GM12874 (cell line): ENCODE results near the gene PIP4K2A.

Experiments used
- TF ChIP-seq, protein P1 (sequence below): IDR thresholded peaks from 2 replicates; pipeline ENCODE4 v1.5.1; 2011; ENCODE audit warnings: low read depth, mild to moderate bottlenecking, control low read depth, low read length, moderate library complexity; ENCODE audit not compliant: insufficient read depth

Gene PIP4K2A

DNA sequence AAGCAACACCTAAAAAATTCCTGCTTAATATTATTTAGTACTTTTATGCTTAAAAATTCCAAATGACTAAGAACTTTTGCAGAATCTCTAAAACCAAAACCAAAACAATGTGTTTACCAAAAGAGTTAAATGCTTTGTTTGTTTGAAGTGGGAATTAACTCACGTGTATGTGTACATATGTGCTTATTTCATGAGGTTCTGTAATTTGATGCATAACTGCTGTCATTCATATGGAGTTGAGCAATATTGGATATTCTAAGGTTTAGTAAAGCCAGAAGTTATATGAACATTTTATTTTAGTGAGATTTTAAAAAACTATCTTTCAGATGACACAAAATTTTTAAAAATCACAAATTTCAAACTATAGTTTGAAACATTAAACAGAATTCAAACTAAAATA, 157.1 kb downstream of the PIP4K2A start:
- TF ChIP-seq, protein P1, sequence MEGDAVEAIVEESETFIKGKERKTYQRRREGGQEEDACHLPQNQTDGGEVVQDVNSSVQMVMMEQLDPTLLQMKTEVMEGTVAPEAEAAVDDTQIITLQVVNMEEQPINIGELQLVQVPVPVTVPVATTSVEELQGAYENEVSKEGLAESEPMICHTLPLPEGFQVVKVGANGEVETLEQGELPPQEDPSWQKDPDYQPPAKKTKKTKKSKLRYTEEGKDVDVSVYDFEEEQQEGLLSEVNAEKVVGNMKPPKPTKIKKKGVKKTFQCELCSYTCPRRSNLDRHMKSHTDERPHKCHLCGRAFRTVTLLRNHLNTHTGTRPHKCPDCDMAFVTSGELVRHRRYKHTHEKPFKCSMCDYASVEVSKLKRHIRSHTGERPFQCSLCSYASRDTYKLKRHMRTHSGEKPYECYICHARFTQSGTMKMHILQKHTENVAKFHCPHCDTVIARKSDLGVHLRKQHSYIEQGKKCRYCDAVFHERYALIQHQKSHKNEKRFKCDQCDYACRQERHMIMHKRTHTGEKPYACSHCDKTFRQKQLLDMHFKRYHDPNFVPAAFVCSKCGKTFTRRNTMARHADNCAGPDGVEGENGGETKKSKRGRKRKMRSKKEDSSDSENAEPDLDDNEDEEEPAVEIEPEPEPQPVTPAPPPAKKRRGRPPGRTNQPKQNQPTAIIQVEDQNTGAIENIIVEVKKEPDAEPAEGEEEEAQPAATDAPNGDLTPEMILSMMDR: no peak

DNA sequence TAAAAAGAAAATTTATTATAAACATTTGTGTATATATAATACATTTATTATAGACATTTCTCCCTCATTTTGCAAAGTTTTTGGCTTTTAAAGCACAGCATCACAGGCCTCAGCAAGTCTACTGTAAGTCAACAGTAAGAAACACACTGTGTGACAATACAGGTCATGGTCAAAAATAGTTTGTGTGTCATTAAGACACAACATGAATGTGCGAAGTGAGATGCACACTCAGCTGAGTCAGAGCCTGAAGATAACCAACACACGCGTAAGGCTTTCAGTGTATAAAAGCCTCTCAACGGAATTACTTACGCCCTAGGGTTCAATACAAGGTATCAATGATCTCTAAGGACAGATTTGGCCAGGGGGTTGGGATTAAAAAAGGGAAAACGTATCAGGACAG, 157.6 kb downstream of the PIP4K2A start:
- TF ChIP-seq, protein P1: no peak

DNA sequence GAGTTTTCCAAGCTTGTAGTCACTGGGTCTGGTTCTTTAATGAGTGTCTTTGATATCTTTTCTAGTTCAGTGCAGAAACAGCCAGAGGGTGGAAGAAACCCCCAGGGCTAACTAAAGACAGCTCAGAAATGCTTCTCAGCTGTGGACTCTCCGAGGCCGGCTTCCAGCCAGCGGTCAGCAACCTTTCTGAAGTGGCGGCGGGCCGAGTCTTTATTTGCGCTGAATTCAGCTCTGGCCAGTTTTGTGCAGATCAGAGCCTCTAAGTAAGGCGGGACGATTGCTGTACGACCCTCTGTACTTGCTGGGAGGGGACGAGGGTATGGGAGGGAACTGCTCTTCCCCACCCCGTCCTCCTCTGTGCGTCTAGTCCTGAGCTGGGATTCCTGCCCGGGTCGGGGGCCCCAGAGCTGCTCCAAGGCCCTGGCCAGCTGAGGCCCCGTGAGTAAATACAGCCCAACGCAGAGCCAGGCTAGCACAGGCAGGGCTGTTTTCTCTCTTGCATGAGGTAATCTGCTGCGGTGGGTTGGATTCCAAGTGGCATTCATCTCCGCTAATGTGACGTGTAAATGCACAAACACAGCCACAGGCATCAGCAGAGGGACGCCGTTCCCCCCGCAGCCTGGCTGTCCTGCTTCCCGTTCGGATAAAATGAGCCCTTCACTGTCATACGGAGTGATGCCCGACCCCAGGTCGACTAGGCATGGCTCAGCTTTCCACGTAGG, 159.8 kb downstream of the PIP4K2A start:
- TF ChIP-seq, protein P1: no peak

- TF ChIP-seq, protein P1: no peak
Measured at GRCh38 chr10:22553452-22553995, 160.9 kb downstream of the PIP4K2A start.

GRCh38 chr10:22552888-22553378, 161.4 kb downstream of the PIP4K2A start:
- TF ChIP-seq, protein P1: no peak

DNA sequence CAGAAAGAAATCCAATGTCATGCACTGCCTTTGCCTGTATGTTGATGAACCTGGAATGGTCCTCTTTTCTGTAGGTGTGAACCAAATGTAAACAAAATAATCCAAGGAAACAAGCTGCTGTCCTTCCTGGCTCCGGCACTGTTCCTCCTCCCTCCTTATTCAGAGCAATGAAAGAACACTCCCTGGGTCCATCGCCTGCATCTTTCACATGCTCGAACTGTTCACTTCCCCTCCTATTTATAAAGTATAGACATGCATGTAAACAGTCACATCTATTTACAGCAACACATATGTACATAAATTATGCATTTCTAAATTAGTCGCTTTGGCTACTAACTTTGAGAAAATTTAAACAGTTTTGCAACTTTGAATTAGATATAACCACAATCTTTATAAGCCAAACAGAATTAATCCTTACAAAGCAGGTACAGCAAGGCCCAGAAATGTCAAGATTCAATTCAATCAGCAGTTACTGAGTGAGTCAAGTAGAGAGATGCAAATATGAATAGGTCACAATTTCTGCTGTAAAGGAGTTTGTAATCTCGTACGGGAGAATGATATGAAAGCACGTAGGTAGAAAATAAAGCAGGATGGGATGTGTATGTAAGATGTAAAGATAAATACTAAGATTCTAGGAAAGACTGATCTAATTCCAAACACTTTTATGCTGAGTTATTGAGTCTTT, 162.6 kb downstream of the PIP4K2A start:
- TF ChIP-seq, protein P1: no peak

DNA sequence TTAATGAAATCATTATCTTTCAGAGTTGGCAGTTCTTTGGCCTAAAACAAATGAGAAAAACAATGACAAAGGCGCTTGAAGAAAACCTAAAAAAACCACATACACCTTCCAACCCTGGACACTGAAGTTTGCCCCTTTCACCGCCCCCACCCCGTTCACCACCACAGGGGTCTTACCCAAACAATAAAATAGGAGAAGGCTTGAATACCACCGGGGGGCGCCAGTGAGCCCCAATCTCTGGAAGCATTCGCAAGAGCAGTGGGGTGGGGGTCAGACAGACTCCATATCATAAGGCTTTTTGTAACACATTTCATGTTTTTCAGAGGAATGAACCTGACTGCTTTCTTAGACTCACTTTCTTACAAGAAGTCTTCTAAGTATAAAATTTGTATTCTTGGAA, 163.6 kb downstream of the PIP4K2A start:
- TF ChIP-seq, protein P1: peak; percentile 55; the same call in 1 of the 2 replicates
